HepG2 (cell line): ENCODE data around the gene CFHR3.

ENCODE experiments used
- ATF2 ChIP-seq: sonication (generic); formaldehyde crosslinking; IDR thresholded peaks from 2 replicates; pipeline ENCODE4 v1.4.0; 2020; ENCODE audit warnings: missing genetic modification reagents
- EP300 ChIP-seq, 3 experiments: sonication (generic) in 1 of 3; formaldehyde crosslinking in 1 of 3; IDR thresholded peaks; 2 replicates each; pipeline versions ENCODE4 v1.5.1 to v1.6.1; 2011 to 2020; ENCODE audit warnings: low read depth in 2 of 3, low read length in 2 of 3, borderline replicate concordance in 1 of 3, improper control_type of control experiment in 1 of 3, mild to moderate bottlenecking in 1 of 3, missing genetic modification reagents in 1 of 3, moderate library complexity in 1 of 3
- JUN ChIP-seq: sonication (generic); formaldehyde crosslinking; IDR thresholded peaks from 2 replicates; pipeline ENCODE4 v1.4.0; 2020; ENCODE audit warnings: mild to moderate bottlenecking, missing genetic modification reagents
- KDM1A ChIP-seq: IDR thresholded peaks from 2 replicates; pipeline ENCODE4 v1.6.1; 2016; ENCODE audit warnings: missing compliant biosample characterization

DNA sequence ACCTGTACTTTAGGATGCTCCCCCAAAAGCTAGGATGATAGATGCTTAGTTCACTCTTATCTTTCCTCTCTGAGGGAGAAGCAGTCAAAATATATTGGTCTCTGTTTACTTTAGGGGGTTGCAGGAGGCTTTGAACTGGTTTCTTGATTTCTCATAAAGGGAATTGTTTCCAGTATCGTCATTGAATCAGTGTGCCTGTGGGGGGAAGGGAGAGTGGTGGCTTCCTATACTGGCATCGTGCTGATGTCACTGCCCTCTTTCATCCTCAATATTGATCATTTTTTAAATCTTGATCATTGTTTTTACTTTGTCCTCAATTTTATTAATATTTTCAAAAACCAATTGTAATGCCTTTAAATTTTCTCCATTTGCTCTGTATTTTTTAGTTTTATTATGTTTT is 40.2 kb upstream of the CFHR3 start:
- TF ChIP-seq KDM1A (CRISPR knock-in tag) (no peak), EP300 (IDR thresholded peaks at IDR 0.05; ENCODE audit: low read depth in 2 of 2, low read length in 2 of 2) (no peak), EP300 (CRISPR knock-in tag; IDR thresholded peaks at IDR 0.05; ENCODE audit: borderline replicate concordance) (no peak), ATF2 (CRISPR knock-in tag) (no peak), JUN (no peak)
